ENCODE data around the gene CEP57. TPM values are rescaled to one million over a fixed set of nuclear protein-coding genes. Genes with fewer than 3 reads are reported as not detected.

Gene CEP57
- total RNA-seq = 27.8 TPM
- long read RNA-seq, transcript CEP57-210 (7 exons, 2,084 nt) = minor isoform, 6 of 37 reads
- long read RNA-seq, transcript CEP57-202 (11 exons, 3,178 nt) = major isoform, 13 of 37 reads
- long read RNA-seq, partial matches to known transcripts = 7 of 37 reads
- long read RNA-seq, other reads (novel, unspliced or antisense) = 10 of 37 reads

- intact Hi-C loops (cut with DNase I) = loop anchor here (5.0 kb wide), 1 partner anchor 597 kb away; the partner anchor contains the start of gene CCDC82
- peak; percentile 98 for DNase-seq (ENCODE audit: low spot score)
These were observed at the start of gene CEP57 for GRCh38 chr11:95790123-95790932. CEP57 (plus strand) TSS chr11:95790498; CDS start chr11:95790699, 201 bp downstream.

GRCh38 chr11:95750101-95750500 lies 40.2 kb upstream of the CEP57 start:
- intact Hi-C loops (cut with DNase I) = no loop called here
- DNase-seq (ENCODE audit: low spot score) = no peak

DNA sequence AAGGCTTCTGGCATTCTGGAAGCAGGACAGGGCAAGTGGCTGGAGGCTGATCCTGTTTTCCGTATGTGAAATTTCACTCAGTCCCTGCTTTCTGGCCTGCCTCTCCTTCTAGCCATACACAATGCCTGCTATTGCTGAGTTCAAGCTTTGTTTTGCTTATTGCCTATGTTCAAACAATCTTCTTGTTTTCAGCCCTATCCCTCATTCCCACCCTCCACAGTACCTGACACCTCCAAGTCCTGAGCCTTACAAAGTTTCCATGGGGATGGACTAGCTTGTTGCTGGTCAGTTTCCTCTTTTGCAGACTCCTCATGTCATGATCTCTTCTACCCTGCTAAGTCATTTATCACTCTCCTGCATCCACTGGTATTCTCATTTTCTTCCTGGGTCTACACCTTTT lies 38.8 kb upstream of the CEP57 start:
- intact Hi-C loops (cut with DNase I) = no loop called here
- DNase-seq (ENCODE audit: low spot score) = no peak

- no peak for DNase-seq (ENCODE audit: low spot score)
- intact Hi-C loops (cut with DNase I) = no loop called here
These were observed 29.4 kb upstream of the CEP57 start for GRCh38 chr11:95760941-95761340.

GRCh38 chr11:95762534-95762933 lies 27.8 kb upstream of the CEP57 start:
- no peak for DNase-seq (ENCODE audit: low spot score)
- intact Hi-C loops (cut with DNase I) = no loop called here

GRCh38 chr11:95764267-95764898 lies 25.9 kb upstream of the CEP57 start:
- DNase-seq (ENCODE audit: low spot score) = no peak
- intact Hi-C loops (cut with DNase I) = loop anchor here (2.0 kb wide), 1 partner anchor 612 kb away; no protein-coding TSS in a partner anchor

DNA sequence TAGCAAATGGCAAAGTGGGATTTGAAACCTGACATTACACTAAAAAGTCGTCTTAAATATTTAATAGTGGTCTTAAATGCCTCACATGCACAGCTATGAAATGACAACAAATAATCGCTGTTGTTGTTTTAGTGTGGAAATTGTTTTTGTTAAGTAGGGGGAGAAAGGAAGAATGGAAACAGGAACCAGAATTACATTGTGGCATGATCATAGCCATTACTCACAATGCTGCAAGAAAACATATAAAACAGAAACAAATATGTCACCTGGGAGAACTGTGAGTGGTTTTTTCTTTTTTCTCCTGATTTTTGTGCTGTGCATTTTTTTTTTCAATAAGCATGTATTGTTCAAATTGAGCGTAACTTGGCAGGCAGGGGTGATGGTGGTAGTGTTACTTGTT lies 23.6 kb upstream of the CEP57 start:
- intact Hi-C loops (cut with DNase I) = no loop called here
- DNase-seq (ENCODE audit: low spot score) = no peak

DNA sequence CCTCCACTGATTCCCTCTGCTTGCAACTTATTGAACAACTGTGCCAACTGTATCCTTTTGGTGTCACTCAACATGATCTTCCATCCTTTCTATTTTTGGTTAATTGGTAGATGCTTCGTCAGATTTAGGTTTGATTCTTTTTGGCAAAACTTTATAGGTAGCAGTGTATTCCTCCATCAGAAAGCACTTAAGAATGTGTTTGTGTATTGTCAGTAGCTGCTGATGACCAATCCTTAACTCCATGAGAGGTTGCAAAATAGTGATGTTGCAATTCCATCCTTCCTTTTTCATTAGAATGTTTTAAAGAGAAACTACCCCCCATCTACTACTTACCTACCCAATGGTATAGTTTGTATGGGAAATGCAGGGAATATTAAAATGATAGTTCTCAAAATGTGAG lies 22.8 kb upstream of the CEP57 start:
- no peak for DNase-seq (ENCODE audit: low spot score)
- intact Hi-C loops (cut with DNase I) = no loop called here

- intact Hi-C loops (cut with DNase I) = no loop called here
- DNase-seq (ENCODE audit: low spot score) = no peak
These were observed 21.8 kb upstream of the CEP57 start for GRCh38 chr11:95768521-95768920.

GRCh38 chr11:95776859-95777258 lies 13.4 kb upstream of the CEP57 start:
- intact Hi-C loops (cut with DNase I) = no loop called here
- no peak for DNase-seq (ENCODE audit: low spot score)

DNA sequence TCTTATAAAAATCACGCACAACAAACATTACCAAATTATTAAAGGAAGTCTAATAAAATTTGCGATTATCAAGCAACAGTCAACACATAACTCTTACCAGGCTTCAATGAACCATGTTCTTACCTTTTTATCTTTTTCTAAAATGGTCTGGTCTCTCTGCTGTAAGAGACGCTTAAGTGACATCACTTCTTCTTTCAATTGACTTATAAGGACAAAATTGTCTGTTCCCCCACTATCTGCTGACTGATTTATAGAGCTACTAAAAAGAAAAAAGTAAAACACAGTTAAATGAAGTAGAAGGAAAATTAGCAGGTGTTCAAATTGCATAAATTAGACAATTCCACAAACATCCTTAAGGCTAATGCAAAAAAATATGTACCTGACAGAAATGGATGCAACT lies 11.6 kb upstream of the CEP57 start:
- DNase-seq (ENCODE audit: low spot score) = no peak
- intact Hi-C loops (cut with DNase I) = no loop called here

DNA sequence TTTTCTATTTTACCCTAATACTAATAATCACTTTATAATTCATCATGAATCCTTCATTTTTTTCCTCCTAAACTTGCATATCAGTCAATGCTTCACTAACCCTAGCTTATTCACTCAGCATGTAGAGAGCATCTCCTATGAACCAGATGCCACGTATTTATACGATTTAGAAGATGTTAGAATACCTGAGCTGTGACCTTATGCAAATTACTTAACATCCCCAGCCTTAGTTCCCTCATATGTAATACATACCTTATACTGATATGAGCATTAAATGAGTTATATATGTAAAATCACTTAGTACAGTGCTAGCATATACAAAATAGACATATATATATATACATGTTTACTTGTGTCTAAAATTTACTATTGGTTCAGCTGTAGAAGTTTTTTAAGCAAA lies 9.8 kb upstream of the CEP57 start:
- intact Hi-C loops (cut with DNase I) = no loop called here
- DNase-seq (ENCODE audit: low spot score) = no peak

GRCh38 chr11:95788921-95789505 lies 1.3 kb upstream of the CEP57 start:
- peak; percentile 75 for DNase-seq (ENCODE audit: low spot score)
- intact Hi-C loops (cut with DNase I) = no loop called here

GRCh38 chr11:95789506-95790122 lies 684 bp upstream of the CEP57 start, which contains the start of gene FAM76B:
FAM76B (minus strand) TSS chr11:95789782; CDS start chr11:95789478, 304 bp downstream.
- intact Hi-C loops (cut with DNase I) = loop anchor here (5.0 kb wide), 1 partner anchor 598 kb away; the partner anchor contains the start of gene CCDC82
- peak; percentile 99 for DNase-seq (ENCODE audit: low spot score)

GRCh38 chr11:95790933-95791708 lies 823 bp downstream of the CEP57 start:
- DNase-seq (ENCODE audit: low spot score) = peak; percentile 79
- intact Hi-C loops (cut with DNase I) = loop anchor here (5.0 kb wide), 1 partner anchor 596 kb away; the partner anchor contains the start of gene CCDC82

- intact Hi-C loops (cut with DNase I) = loop anchor here (5.0 kb wide), 1 partner anchor 596 kb away; the partner anchor contains the start of gene CCDC82
- no peak for DNase-seq (ENCODE audit: low spot score)
These were observed 1.4 kb downstream of the CEP57 start for GRCh38 chr11:95791709-95792033.

DNA sequence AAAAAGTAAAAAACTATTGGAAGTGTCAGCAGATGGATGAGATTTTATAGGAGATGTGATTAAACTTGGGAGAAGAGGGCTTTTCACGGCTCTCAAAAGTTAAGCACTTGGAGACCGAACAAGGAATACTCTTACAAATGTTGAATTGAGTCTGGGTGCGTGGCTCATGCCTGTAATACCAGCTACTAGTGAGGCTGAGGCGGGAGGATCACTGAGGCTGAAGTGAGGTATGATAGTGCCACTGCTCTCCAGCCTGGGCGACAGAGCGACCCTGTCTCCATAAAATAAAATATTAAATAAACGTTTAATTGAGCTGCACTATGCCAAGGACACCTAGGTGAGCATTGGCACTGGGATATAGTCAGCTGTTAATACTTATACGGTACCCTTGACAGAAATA lies 1.9 kb downstream of the CEP57 start:
- intact Hi-C loops (cut with DNase I) = loop anchor here (5.0 kb wide), 1 partner anchor 595 kb away; the partner anchor contains the start of gene CCDC82
- DNase-seq (ENCODE audit: low spot score) = no peak

DNA sequence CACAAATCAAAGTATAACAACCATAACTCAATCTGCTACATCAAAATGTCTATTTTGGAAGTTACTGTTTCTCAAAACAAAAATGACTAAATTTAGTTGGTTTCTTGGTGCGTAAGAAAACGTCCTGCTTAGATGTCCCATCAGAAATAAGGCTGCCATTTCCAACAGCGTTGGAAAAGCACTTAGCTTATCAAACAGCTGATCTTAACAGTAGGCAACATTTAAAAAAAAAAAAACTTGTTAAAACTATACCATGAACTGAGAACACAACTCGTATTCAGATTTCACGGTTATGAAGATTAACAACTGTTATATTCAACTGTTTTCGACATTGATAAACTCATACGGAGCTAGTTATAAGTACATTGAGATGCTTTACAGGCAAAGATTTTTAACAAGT lies 2.4 kb downstream of the CEP57 start:
- intact Hi-C loops (cut with DNase I) = loop anchor here (5.0 kb wide), 1 partner anchor 595 kb away; the partner anchor contains the start of gene CCDC82
- DNase-seq (ENCODE audit: low spot score) = no peak

DNA sequence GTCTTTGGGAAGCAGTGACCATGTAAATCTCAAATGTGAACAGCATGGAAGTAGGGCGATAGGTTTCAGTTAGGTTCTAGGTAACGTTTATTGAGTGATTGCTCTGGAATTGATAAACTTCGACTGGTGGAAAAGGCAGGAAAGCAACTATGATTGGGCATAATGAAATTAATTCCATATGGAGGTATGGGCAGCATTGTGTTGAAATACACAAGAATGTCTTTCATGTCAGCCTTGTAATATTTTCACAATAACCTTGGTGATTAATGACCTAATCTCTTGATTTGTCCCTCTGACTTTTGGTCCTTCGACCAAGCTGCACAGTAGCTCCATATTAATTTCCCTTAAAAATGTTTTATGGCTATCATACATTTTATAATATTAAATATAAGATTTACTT lies 2.8 kb downstream of the CEP57 start:
- intact Hi-C loops (cut with DNase I) = loop anchor here (5.0 kb wide), 1 partner anchor 594 kb away; the partner anchor contains the start of gene CCDC82
- no peak for DNase-seq (ENCODE audit: low spot score)
